NCI-H2081 (cell line): ENCODE data around the gene DAPK2.
A peak's percentile ranks its signal among the peaks of the same experiment; 100 is the strongest.
"Not testable (repeated sequence)": the region's sequence is repeated elsewhere in the genome, so short reads cannot be mapped to it uniquely, and the experiment has no call there.

Source experiments
- DNase-seq, 2 experiments: peaks; one replicate each; lab custom pipeline; 2025; lab: John Stamatoyannopoulos, UW

DAPK2 gene

GRCh38 chr15:63972801-63973200 lies 73.5 kb downstream of the DAPK2 start:
- peak; percentile 12 to 35 for DNase-seq

- DNase-seq: no peak
These were observed 74.4 kb downstream of the DAPK2 start for GRCh38 chr15:63971904-63972303.

GRCh38 chr15:63971427-63971805 lies 74.9 kb downstream of the DAPK2 start:
- DNase-seq: no peak

- DNase-seq: no peak
These were observed 75.5 kb downstream of the DAPK2 start for GRCh38 chr15:63970621-63971426.

GRCh38 chr15:63969652-63970421 lies 76.4 kb downstream of the DAPK2 start:
- no peak for DNase-seq

- peak; percentile 40 to 46 for DNase-seq
These were observed 77.6 kb downstream of the DAPK2 start for GRCh38 chr15:63968700-63969099.

- no peak for DNase-seq
These were observed 78.2 kb downstream of the DAPK2 start for GRCh38 chr15:63968122-63968524.

GRCh38 chr15:63967616-63968015 lies 78.7 kb downstream of the DAPK2 start:
- DNase-seq: no peak

GRCh38 chr15:63962947-63963721 lies 83.2 kb downstream of the DAPK2 start:
- not testable (repeated sequence) for DNase-seq

- DNase-seq: no peak
These were observed 92.8 kb downstream of the DAPK2 start for GRCh38 chr15:63953524-63953923.

- no peak for DNase-seq
These were observed 95.3 kb downstream of the DAPK2 start for GRCh38 chr15:63950911-63951481.

GRCh38 chr15:63948971-63949370 lies 97.3 kb downstream of the DAPK2 start:
- no peak for DNase-seq

- DNase-seq: no peak
These were observed 97.8 kb downstream of the DAPK2 start for GRCh38 chr15:63948436-63948835.

- DNase-seq: no peak
These were observed 99.1 kb downstream of the DAPK2 start for GRCh38 chr15:63947228-63947627.

GRCh38 chr15:63946524-63947065 lies 99.7 kb downstream of the DAPK2 start:
- no peak for DNase-seq

GRCh38 chr15:63945838-63946298 lies 100.4 kb downstream of the DAPK2 start:
- DNase-seq: no peak

GRCh38 chr15:63945007-63945788 lies 101.1 kb downstream of the DAPK2 start:
- peak; percentile 35 for DNase-seq

GRCh38 chr15:63944681-63944955 lies 101.7 kb downstream of the DAPK2 start:
- no peak for DNase-seq

GRCh38 chr15:63943829-63944680 lies 102.2 kb downstream of the DAPK2 start:
- no peak for DNase-seq
